Vagina (tissue), 2 donors: ENCODE results near the gene SEMA4B.

Experiments used
- POLR2A ChIP-seq, 2 donors: fragments of 450-650 bp; IDR thresholded peaks; one replicate each; pipeline ENCODE4 v1.6.1; 2017; ENCODE audit warnings: antibody characterized with exemption in 2 of 2, mild to moderate bottlenecking in 2 of 2, moderate library complexity in 2 of 2
- TF ChIP-seq, protein P1 (sequence below), 3 experiments: fragments of 450-650 bp in 2 of 3; fragments of 200-600 bp in 1 of 3; sonication (generic) in 1 of 3; IDR thresholded peaks; one replicate each; pipeline ENCODE4 v1.5.1; 2017 to 2019; ENCODE audit warnings: antibody characterized with exemption in 3 of 3, mild to moderate bottlenecking in 2 of 3, moderate library complexity in 2 of 3

DNA sequence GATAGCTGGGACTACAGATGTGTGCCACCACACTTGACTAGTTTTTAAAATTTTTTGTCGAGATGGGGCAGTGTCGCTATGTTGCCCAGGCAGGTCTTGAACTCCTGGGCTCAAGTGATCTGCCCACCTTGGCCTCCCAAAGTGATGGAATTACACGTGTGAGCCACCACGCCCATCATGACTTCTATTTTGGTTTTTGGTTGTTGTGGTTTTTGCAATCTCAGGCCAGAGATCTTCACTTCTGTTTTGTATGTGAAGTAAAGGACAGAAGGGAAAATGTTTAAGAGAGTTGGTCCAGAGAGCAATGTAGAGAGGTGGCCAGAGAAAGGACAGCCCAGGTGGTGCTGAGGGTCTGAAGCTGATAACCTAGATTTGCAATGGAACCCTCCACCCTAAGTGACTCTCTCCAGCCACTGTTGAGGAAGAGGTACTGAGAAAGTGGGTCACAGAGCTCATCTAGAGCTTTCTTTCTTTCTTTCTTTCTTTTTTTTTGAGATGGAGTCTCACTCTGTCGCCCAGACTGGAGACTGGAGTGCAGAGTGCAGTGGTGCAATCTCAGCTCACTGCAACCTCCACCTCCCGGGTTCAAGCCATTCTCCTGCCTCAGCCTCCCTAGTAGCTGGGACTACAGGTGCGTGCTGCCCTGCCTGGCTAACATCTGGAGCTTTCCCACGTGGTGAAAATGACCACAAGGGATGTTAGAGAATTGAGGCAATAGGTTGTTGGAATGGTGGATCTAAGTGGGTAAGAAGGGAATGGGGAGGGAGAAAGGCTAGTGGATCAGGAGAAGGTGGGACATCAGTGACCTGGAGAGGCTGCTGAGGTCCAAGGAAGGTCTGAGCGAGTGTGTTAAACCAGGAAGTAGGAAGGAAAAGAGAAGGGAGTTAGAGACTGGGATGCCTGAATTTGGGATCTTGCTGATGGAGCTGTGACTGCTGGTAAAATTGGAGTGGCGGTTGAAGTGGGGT is 22.4 kb upstream of the SEMA4B start:
- TF ChIP-seq, protein P1, sequence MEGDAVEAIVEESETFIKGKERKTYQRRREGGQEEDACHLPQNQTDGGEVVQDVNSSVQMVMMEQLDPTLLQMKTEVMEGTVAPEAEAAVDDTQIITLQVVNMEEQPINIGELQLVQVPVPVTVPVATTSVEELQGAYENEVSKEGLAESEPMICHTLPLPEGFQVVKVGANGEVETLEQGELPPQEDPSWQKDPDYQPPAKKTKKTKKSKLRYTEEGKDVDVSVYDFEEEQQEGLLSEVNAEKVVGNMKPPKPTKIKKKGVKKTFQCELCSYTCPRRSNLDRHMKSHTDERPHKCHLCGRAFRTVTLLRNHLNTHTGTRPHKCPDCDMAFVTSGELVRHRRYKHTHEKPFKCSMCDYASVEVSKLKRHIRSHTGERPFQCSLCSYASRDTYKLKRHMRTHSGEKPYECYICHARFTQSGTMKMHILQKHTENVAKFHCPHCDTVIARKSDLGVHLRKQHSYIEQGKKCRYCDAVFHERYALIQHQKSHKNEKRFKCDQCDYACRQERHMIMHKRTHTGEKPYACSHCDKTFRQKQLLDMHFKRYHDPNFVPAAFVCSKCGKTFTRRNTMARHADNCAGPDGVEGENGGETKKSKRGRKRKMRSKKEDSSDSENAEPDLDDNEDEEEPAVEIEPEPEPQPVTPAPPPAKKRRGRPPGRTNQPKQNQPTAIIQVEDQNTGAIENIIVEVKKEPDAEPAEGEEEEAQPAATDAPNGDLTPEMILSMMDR (IDR thresholded peaks at IDR 0.05) = no peak
- TF ChIP-seq POLR2A (IDR thresholded peaks at IDR 0.05) = no peak
